HEK293 (cell line): ENCODE data around the gene WNT16.

Experiments
- CTCF ChIA-PET: fragments of 350-600 bp; formaldehyde crosslinking; extraction: SDS; loops from one replicate; lab custom pipeline; 2021; ENCODE audit warnings: antibody characterized with exemption; lab: Yijun Ruan, JAX
- POLR2A ChIA-PET: fragments of 300-600 bp; formaldehyde crosslinking; extraction: SDS; loops from one replicate; lab custom pipeline; 2020; ENCODE audit warnings: antibody characterized with exemption, inconsistent platforms; lab: Yijun Ruan, JAX
- H3K27ac ChIP-seq: fragments of 200-500 bp; sonication (Bioruptor generic); 2 replicates; pipeline ENCODE4 v1.5.1; 2014; ENCODE audit warnings: low read depth, low read length, control low read depth, inconsistent platforms; ENCODE audit errors: extremely low read depth
- H3K36me3 ChIP-seq, 2 experiments: fragments of 200-500 bp in 1 of 2; sonication (Bioruptor generic) in 1 of 2; 1 replicate in 1 of 2; 2 replicates in 1 of 2; pipeline ENCODE4 v1.5.1; 2014 to 2017; ENCODE audit warnings: inconsistent platforms in 2 of 2, low read length in 2 of 2; ENCODE audit not compliant: control insufficient read depth in 2 of 2, insufficient read depth in 1 of 2
- H3K4me1 ChIP-seq: fragments of 200-500 bp; sonication (Bioruptor generic); 2 replicates; pipeline ENCODE4 v1.5.1; 2014; ENCODE audit warnings: mild to moderate bottlenecking, low read length, inconsistent platforms; ENCODE audit not compliant: control insufficient read depth, insufficient read depth
- H3K4me3 ChIP-seq: 2 replicates; pipeline ENCODE4 v1.5.1; 2011; ENCODE audit warnings: low read depth, mild to moderate bottlenecking, control low read depth, low read length, moderate library complexity
- H3K9me3 ChIP-seq: fragments of 200-500 bp; sonication (Bioruptor generic); 2 replicates; pipeline ENCODE4 v1.5.1; 2014; ENCODE audit warnings: low read depth, low read length, inconsistent platforms; ENCODE audit not compliant: control insufficient read depth, insufficient read depth
- BCL11A ChIP-seq: fragments of 450-650 bp; formaldehyde crosslinking; IDR thresholded peaks from 2 replicates; pipeline ENCODE4 v1.5.1; 2016; ENCODE audit warnings: low read depth, missing biosample characterization, missing genetic modification characterization
- CTCF ChIP-seq: fragments of 450-650 bp; formaldehyde crosslinking; IDR thresholded peaks from 2 replicates; pipeline ENCODE4 v1.5.1; 2016; ENCODE audit warnings: missing biosample characterization, missing genetic modification characterization
- HOXD13 ChIP-seq: sonication (generic); formaldehyde crosslinking; IDR thresholded peaks from 2 replicates; pipeline ENCODE4 v1.8.0; 2022; ENCODE audit warnings: missing genetic modification reagents, borderline replicate concordance
- KLF10 ChIP-seq: fragments of 450-650 bp; IDR thresholded peaks from 2 replicates; pipeline ENCODE4 v1.5.1; 2018; ENCODE audit warnings: missing biosample characterization, mild to moderate bottlenecking, missing genetic modification characterization
- SP7 ChIP-seq: fragments of 450-650 bp; formaldehyde crosslinking; IDR thresholded peaks from 2 replicates; pipeline ENCODE4 v1.5.1; 2016; ENCODE audit warnings: missing biosample characterization, missing genetic modification characterization
- ZNF155 ChIP-seq: fragments of 450-650 bp; formaldehyde crosslinking; IDR thresholded peaks from 2 replicates; pipeline ENCODE4 v1.5.1; 2016; ENCODE audit warnings: missing biosample characterization, missing genetic modification characterization
- ZNF157 ChIP-seq: fragments of 450-650 bp; formaldehyde crosslinking; IDR thresholded peaks from 2 replicates; pipeline ENCODE4 v1.5.1; 2016; ENCODE audit warnings: missing biosample characterization, missing genetic modification characterization
- ZNF221 ChIP-seq: fragments of 450-650 bp; formaldehyde crosslinking; IDR thresholded peaks from 2 replicates; pipeline ENCODE4 v1.5.1; 2017; ENCODE audit warnings: missing biosample characterization, missing genetic modification characterization, borderline replicate concordance
- ZNF266 ChIP-seq: fragments of 450-650 bp; formaldehyde crosslinking; IDR thresholded peaks from 2 replicates; pipeline ENCODE4 v1.5.1; 2016; ENCODE audit warnings: missing biosample characterization, missing genetic modification characterization, low read depth
- ZNF341 ChIP-seq: fragments of 450-650 bp; formaldehyde crosslinking; IDR thresholded peaks from 2 replicates; pipeline ENCODE4; 2016; ENCODE audit warnings: low read depth, missing biosample characterization, missing genetic modification characterization
- ZNF366 ChIP-seq: fragments of 450-650 bp; formaldehyde crosslinking; conservative IDR thresholded peaks from 2 replicates; pipeline ENCODE4 v1.5.1; 2016; ENCODE audit warnings: missing biosample characterization, missing genetic modification characterization
- ZNF426 ChIP-seq: fragments of 450-650 bp; formaldehyde crosslinking; IDR thresholded peaks from 2 replicates; pipeline ENCODE4 v1.5.1; 2017; ENCODE audit warnings: missing biosample characterization, missing genetic modification characterization, mild to moderate bottlenecking, inconsistent platforms, moderate library complexity
- ZNF48 ChIP-seq: fragments of 450-650 bp; formaldehyde crosslinking; IDR thresholded peaks from 2 replicates; pipeline ENCODE4 v1.5.1; 2016; ENCODE audit warnings: missing biosample characterization, missing genetic modification characterization
- ZNF488 ChIP-seq: fragments of 450-650 bp; formaldehyde crosslinking; IDR thresholded peaks from 2 replicates; pipeline ENCODE4 v1.5.1; 2016; ENCODE audit warnings: missing biosample characterization, missing genetic modification characterization
- ZNF521 ChIP-seq: fragments of 450-650 bp; formaldehyde crosslinking; IDR thresholded peaks from 2 replicates; pipeline ENCODE4 v1.5.1; 2017; ENCODE audit warnings: missing biosample characterization, mild to moderate bottlenecking, missing genetic modification characterization
- ZNF544 ChIP-seq: fragments of 450-650 bp; formaldehyde crosslinking; IDR thresholded peaks from 2 replicates; pipeline ENCODE4 v1.5.0; 2017; ENCODE audit warnings: missing biosample characterization, missing genetic modification characterization
- ZNF777 ChIP-seq: fragments of 450-650 bp; formaldehyde crosslinking; IDR thresholded peaks from 2 replicates; pipeline ENCODE4 v1.5.1; 2017; ENCODE audit warnings: missing biosample characterization, missing genetic modification characterization, borderline replicate concordance
- ZNF792 ChIP-seq: fragments of 450-650 bp; formaldehyde crosslinking; IDR thresholded peaks from 2 replicates; pipeline ENCODE4 v1.5.1; 2016; ENCODE audit warnings: missing biosample characterization, missing genetic modification characterization
- ZNF843 ChIP-seq: fragments of 450-650 bp; formaldehyde crosslinking; IDR thresholded peaks from 2 replicates; pipeline ENCODE4 v1.5.1; 2016; ENCODE audit warnings: missing biosample characterization, missing genetic modification characterization
- ZSCAN30 ChIP-seq: fragments of 450-650 bp; IDR thresholded peaks from 2 replicates; pipeline ENCODE4 v1.5.1; 2018; ENCODE audit warnings: missing biosample characterization, mild to moderate bottlenecking, missing genetic modification characterization, moderate library complexity
- TF ChIP-seq, protein P1 (sequence below): fragments of 450-650 bp; formaldehyde crosslinking; IDR thresholded peaks from 2 replicates; pipeline ENCODE4 v1.5.1; 2016; ENCODE audit warnings: missing biosample characterization, missing genetic modification characterization
- TF ChIP-seq, protein P2 (sequence below): fragments of 450-650 bp; formaldehyde crosslinking; IDR thresholded peaks from 2 replicates; pipeline ENCODE4 v1.5.1; 2016; ENCODE audit warnings: missing biosample characterization, missing genetic modification characterization
- TF ChIP-seq, protein P3 (sequence below): fragments of 450-650 bp; formaldehyde crosslinking; IDR thresholded peaks from 2 replicates; pipeline ENCODE4 v1.5.1; 2016; ENCODE audit warnings: missing biosample characterization, missing genetic modification characterization
- TF ChIP-seq, protein P4 (sequence below): fragments of 450-650 bp; formaldehyde crosslinking; IDR thresholded peaks from 2 replicates; pipeline ENCODE4 v1.5.1; 2016; ENCODE audit warnings: missing biosample characterization, missing genetic modification characterization

Gene WNT16

DNA sequence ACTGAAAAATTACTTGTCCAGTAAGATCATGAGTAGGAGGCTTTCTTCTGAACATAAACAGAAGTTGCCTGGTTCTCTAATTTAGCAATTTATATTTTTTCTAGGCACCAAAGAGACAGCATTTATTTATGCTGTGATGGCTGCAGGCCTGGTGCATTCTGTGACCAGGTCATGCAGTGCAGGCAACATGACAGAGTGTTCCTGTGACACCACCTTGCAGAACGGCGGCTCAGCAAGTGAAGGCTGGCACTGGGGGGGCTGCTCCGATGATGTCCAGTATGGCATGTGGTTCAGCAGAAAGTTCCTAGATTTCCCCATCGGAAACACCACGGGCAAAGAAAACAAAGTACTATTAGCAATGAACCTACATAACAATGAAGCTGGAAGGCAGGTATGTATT is 2.8 kb downstream of the WNT16 start:
- ChIA-PET POLR2A (no interaction called here), CTCF (interaction anchor here (1.1 kb wide), 1 partner anchor 223 kb away, joined by 3 read pairs; no protein-coding TSS in a partner anchor)
- Histone ChIP-seq H3K27ac (no peak overlapping the region), H3K4me3 (no peak overlapping the region), H3K36me3 (no peaks in the 10 kb centered on the region), H3K4me1 (no peaks in the 10 kb centered on the region), H3K9me3 (no peaks in the 10 kb centered on the region)
- no peak for TF ChIP-seq ZNF843
- TF ChIP-seq BCL11A = no peak
- TF ChIP-seq ZNF155 = no peak
- 0 out of 2 replicates have a peak, but pooled peaks have one; percentile 21 for TF ChIP-seq ZNF341 (tag by site-specific recombination)
- TF ChIP-seq ZSCAN30 = 0 out of 2 replicates have a peak, but pooled peaks have one; percentile 22
- TF ChIP-seq, protein P1, sequence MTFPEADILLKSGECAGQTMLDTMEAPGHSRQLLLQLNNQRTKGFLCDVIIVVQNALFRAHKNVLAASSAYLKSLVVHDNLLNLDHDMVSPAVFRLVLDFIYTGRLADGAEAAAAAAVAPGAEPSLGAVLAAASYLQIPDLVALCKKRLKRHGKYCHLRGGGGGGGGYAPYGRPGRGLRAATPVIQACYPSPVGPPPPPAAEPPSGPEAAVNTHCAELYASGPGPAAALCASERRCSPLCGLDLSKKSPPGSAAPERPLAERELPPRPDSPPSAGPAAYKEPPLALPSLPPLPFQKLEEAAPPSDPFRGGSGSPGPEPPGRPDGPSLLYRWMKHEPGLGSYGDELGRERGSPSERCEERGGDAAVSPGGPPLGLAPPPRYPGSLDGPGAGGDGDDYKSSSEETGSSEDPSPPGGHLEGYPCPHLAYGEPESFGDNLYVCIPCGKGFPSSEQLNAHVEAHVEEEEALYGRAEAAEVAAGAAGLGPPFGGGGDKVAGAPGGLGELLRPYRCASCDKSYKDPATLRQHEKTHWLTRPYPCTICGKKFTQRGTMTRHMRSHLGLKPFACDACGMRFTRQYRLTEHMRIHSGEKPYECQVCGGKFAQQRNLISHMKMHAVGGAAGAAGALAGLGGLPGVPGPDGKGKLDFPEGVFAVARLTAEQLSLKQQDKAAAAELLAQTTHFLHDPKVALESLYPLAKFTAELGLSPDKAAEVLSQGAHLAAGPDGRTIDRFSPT (tag by site-specific recombination) = no peak
- TF ChIP-seq ZNF266 (tag by site-specific recombination) = no peak

- Histone ChIP-seq H3K27ac (no peak overlapping the region), H3K4me3 (no peak overlapping the region), H3K9me3 (no peaks in the 10 kb centered on the region)
- POLR2A ChIA-PET = no interaction called here
- TF ChIP-seq KLF10 (tag by site-specific recombination) (no peak), ZNF792 (tag by site-specific recombination) (no peak), ZNF488 (no peak), ZNF366 (tag by site-specific recombination) (no peak), ZNF544 (no peak), SP7 (tag by site-specific recombination) (no peak), ZNF426 (tag by site-specific recombination) (no peak), ZNF777 (tag by site-specific recombination) (no peak), ZNF521 (tag by site-specific recombination) (no peak), ZNF157 (tag by site-specific recombination) (no peak), HOXD13 (no peak), ZNF221 (no peak), ZNF48 (tag by site-specific recombination) (no peak), CTCF (tag by site-specific recombination) (no peak)
- TF ChIP-seq, protein P2, sequence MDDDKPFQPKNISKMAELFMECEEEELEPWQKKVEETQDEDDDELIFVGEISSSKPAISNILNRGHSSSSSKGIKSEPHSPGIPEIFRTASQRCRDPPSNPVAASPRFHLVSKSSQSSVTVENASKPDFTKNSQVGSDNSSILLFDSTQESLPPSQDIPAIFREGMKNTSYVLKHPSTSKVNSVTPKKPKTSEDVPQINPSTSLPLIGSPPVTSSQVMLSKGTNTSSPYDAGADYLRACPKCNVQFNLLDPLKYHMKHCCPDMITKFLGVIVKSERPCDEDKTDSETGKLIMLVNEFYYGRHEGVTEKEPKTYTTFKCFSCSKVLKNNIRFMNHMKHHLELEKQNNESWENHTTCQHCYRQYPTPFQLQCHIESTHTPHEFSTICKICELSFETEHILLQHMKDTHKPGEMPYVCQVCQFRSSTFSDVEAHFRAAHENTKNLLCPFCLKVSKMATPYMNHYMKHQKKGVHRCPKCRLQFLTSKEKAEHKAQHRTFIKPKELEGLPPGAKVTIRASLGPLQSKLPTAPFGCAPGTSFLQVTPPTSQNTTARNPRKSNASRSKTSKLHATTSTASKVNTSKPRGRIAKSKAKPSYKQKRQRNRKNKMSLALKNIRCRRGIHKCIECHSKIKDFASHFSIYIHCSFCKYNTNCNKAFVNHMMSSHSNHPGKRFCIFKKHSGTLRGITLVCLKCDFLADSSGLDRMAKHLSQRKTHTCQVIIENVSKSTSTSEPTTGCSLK (tag by site-specific recombination) = no peak
- TF ChIP-seq, protein P3, sequence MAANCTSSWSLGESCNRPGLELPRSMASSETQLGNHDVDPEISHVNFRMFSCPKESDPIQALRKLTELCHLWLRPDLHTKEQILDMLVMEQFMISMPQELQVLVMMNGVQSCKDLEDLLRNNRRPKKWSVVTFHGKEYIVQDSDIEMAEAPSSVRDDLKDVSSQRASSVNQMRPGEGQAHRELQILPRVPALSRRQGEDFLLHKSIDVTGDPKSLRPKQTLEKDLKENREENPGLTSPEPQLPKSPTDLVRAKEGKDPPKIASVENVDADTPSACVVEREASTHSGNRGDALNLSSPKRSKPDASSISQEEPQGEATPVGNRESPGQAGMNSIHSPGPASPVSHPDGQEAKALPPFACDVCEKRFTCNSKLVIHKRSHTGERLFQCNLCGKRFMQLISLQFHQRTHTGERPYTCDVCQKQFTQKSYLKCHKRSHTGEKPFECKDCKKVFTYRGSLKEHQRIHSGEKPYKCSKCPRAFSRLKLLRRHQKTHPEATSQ (tag by site-specific recombination) = no peak
- TF ChIP-seq, protein P4, sequence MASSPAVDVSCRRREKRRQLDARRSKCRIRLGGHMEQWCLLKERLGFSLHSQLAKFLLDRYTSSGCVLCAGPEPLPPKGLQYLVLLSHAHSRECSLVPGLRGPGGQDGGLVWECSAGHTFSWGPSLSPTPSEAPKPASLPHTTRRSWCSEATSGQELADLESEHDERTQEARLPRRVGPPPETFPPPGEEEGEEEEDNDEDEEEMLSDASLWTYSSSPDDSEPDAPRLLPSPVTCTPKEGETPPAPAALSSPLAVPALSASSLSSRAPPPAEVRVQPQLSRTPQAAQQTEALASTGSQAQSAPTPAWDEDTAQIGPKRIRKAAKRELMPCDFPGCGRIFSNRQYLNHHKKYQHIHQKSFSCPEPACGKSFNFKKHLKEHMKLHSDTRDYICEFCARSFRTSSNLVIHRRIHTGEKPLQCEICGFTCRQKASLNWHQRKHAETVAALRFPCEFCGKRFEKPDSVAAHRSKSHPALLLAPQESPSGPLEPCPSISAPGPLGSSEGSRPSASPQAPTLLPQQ = no peak
- TF ChIP-seq, all 188 proteins: peak for 0
- Histone ChIP-seq H3K36me3 (no peaks in the 10 kb centered on the region), H3K4me1 (no peaks in the 10 kb centered on the region)
- CTCF ChIA-PET = no interaction called here
Observed at GRCh38 chr7:121334376-121334775, 5.6 kb downstream of the WNT16 start.
